Measurements from ENCODE around the gene FAM168A. TPM values are rescaled to one million over a fixed set of nuclear protein-coding genes. Genes with fewer than 3 reads are reported as not detected.

Gene FAM168A
- total RNA-seq, 1 experiment from 2014 or later: 21.1 TPM

GRCh38 chr11:73513707-73514106 lies 84.2 kb downstream of the FAM168A start:
- WGBS (ENCODE audit: extremely low coverage, insufficient read length, low lambda C conversion rate): no CpG with 5 or more reads among the region's 2 CpGs
- H2BK120ac ChIP-seq (ENCODE audit: low read depth, low read length, poor library complexity, severe bottlenecking): no peak overlapping the region
- no peak for TF ChIP-seq CTCF (conservative IDR thresholded peaks at IDR 0.05)
- no peak overlapping the region for H2BK20ac ChIP-seq (ENCODE audit: low read depth, low read length, poor library complexity, severe bottlenecking)
- H3K9me3 ChIP-seq (ENCODE audit: control insufficient read depth, low read depth, low read length): no peaks in the 10 kb centered on the region
- no peak overlapping the region for H2BK15ac ChIP-seq (ENCODE audit: low read depth, low read length)
- H3K4me1 ChIP-seq (ENCODE audit: insufficient read depth, low read length): no peaks in the 10 kb centered on the region
- no peaks in the 10 kb centered on the region for H3K27me3 ChIP-seq (ENCODE audit: insufficient read depth, low read length)
- H3K27ac ChIP-seq (ENCODE audit: insufficient read length, low read depth, low read length): no peak overlapping the region
- Mint-ChIP-seq H3K4me1 (no peaks in the 10 kb centered on the region), H3K9me3 (peaks cover 3% of the 10 kb centered on the region in 2 experiments; a peak in 3 of 5 replicates), H3K27ac (no peak overlapping the region), H3K36me3 (ENCODE audit: insufficient read depth in 1 of 3, low read depth in 3 of 3) (peaks cover 0 to 4% (median 3%) of the 10 kb centered on the region in 3 experiments; a peak in 4 of 7 replicates), H3K4me3 (no peak overlapping the region), H3K27me3 (ENCODE audit: low read depth) (no peaks in the 10 kb centered on the region)
- H3K23ac ChIP-seq (ENCODE audit: insufficient read length, low read depth, low read length): no peak overlapping the region
- H2BK5ac ChIP-seq (ENCODE audit: insufficient read length, low read length): no peak overlapping the region
- no peak overlapping the region for H3K9ac ChIP-seq (ENCODE audit: extremely low read depth, insufficient read length, low read length)
- no peaks in the 10 kb centered on the region for H3K79me1 ChIP-seq (ENCODE audit: insufficient read depth, low read depth, low read length, poor library complexity, severe bottlenecking)
- DNase-seq: no peak
- no peak overlapping the region for H3K14ac ChIP-seq (ENCODE audit: insufficient read depth, low read length)
- no peak overlapping the region for H3K4me2 ChIP-seq (ENCODE audit: insufficient read depth, insufficient read length, low read length)
- H2AK5ac ChIP-seq (ENCODE audit: insufficient read length, low read length): no peak overlapping the region
- no peak overlapping the region for H3K56ac ChIP-seq (ENCODE audit: insufficient read length, low read depth, low read length)
- no peak overlapping the region for H3K4ac ChIP-seq (ENCODE audit: low read depth, low read length)
- no peaks in the 10 kb centered on the region for H3K23me2 ChIP-seq (ENCODE audit: insufficient read length, low read depth, low read length, poor library complexity, severe bottlenecking)
- H4K20me1 ChIP-seq (ENCODE audit: control insufficient read depth, insufficient read depth, insufficient read length): no peaks in the 10 kb centered on the region
- H2BK12ac ChIP-seq (ENCODE audit: insufficient read length, low read depth, low read length): no peak overlapping the region
- no peak overlapping the region for H3K18ac ChIP-seq (ENCODE audit: insufficient read length, low read depth, low read length)
- H3T11ph ChIP-seq (ENCODE audit: low read length): no peak overlapping the region
- H3K79me2 ChIP-seq (ENCODE audit: insufficient read depth, low read length): 0 out of 2 replicates have a peak, but pooled peaks cover 1% of the 10 kb centered on the region
- H4K5ac ChIP-seq (ENCODE audit: insufficient read length, low read depth, low read length): no peak overlapping the region
- no peak overlapping the region for H2AFZ ChIP-seq (ENCODE audit: low read length)
- H4K8ac ChIP-seq (replicated peaks; ENCODE audit: insufficient read length, low read depth, low read length): no peak overlapping the region
- H4K91ac ChIP-seq (ENCODE audit: insufficient read length, low read depth, low read length): no peak overlapping the region
